HepG2 (cell line): ENCODE data around the gene DCAKD. TPM values are rescaled to one million over a fixed set of nuclear protein-coding genes. Genes with fewer than 3 reads are reported as not detected.

Source experiments
- ADNP ChIP-seq: sonication (generic); formaldehyde crosslinking; IDR thresholded peaks from 2 replicates; pipeline ENCODE4 v1.4.0; 2020; ENCODE audit warnings: missing genetic modification reagents
- ATAD3A ChIP-seq: sonication (generic); formaldehyde crosslinking; IDR thresholded peaks from 2 replicates; pipeline ENCODE4 v1.4.0; 2020; ENCODE audit warnings: missing genetic modification reagents
- HNRNPH1 ChIP-seq: fragments of 200-400 bp; formaldehyde crosslinking; optimal IDR thresholded peaks from 2 replicates; pipeline ENCODE3; 2017; ENCODE audit warnings: mild to moderate bottlenecking, low read depth, low read length
- IKZF1 ChIP-seq: fragments of 450-650 bp; IDR thresholded peaks from 2 replicates; pipeline ENCODE4 v1.7.1; 2016
- KDM3A ChIP-seq: IDR thresholded peaks from 2 replicates; pipeline ENCODE4 v1.6.1; 2018; ENCODE audit warnings: low read depth, missing compliant biosample characterization
- MBNL3 ChIP-seq: fragments of 250-450 bp; sonication (Bioruptor Pico); conservative IDR thresholded peaks from 2 replicates; pipeline ENCODE4 v1.8.0; 2022; ENCODE audit warnings: mild to moderate bottlenecking, inconsistent platforms
- MEF2D ChIP-seq: sonication (generic); formaldehyde crosslinking; IDR thresholded peaks from 2 replicates; pipeline ENCODE4 v1.5.1; 2020; ENCODE audit warnings: mild to moderate bottlenecking, missing genetic modification reagents
- MIER2 ChIP-seq: IDR thresholded peaks from 2 replicates; pipeline ENCODE4 v1.6.1; 2016; ENCODE audit warnings: missing biosample characterization, missing genetic modification reagents
- PHF20 ChIP-seq: sonication (generic); formaldehyde crosslinking; IDR thresholded peaks from 2 replicates; pipeline ENCODE4 v1.5.0; 2020; ENCODE audit warnings: mild to moderate bottlenecking, missing genetic modification reagents
- TBP ChIP-seq: sonication (generic); formaldehyde crosslinking; IDR thresholded peaks from 2 replicates; pipeline ENCODE4 v1.5.0; 2020; ENCODE audit warnings: missing genetic modification reagents
- YY1 ChIP-seq: IDR thresholded peaks from 2 replicates; pipeline ENCODE4 v1.6.1; 2011; ENCODE audit warnings: low read length, low read depth, moderate library complexity, mild to moderate bottlenecking; ENCODE audit not compliant: insufficient read depth, insufficient replicate concordance
- ZNF263 ChIP-seq: sonication (generic); formaldehyde crosslinking; IDR thresholded peaks from 2 replicates; pipeline ENCODE4 v1.4.0; 2020; ENCODE audit warnings: missing genetic modification reagents
- ZNF7 ChIP-seq: IDR thresholded peaks from 2 replicates; pipeline ENCODE4 v1.6.1; 2016; ENCODE audit warnings: missing biosample characterization, missing genetic modification reagents
- ZNF761 ChIP-seq: sonication (generic); formaldehyde crosslinking; conservative IDR thresholded peaks from 2 replicates; pipeline ENCODE4 v1.4.0; 2020; ENCODE audit warnings: mild to moderate bottlenecking, missing genetic modification reagents
- ZNF781 ChIP-seq: sonication (generic); formaldehyde crosslinking; IDR thresholded peaks from 2 replicates; pipeline ENCODE4 v1.5.1; 2020; ENCODE audit warnings: borderline replicate concordance, mild to moderate bottlenecking, missing genetic modification reagents; ENCODE audit errors: not compliant biosample characterization
- polyA plus RNA-seq, 8 experiments: library from polyadenylated mRNA; depleted of rRNA in 3 of 8; stranded (reverse) in 7 of 8; unstranded in 1 of 8; fragments of >200 nt; fragmentation: Illumina TruSeq in 4 of 8; extraction: Trizol in 4 of 8; gene quantifications; 2 replicates each; pipeline versions ENCODE4 v1.2.1 to v1.2.3, GENCODE V29; 2011 to 2016; ENCODE audit warnings: low read depth in 4 of 8, missing spikeins in 1 of 8, mixed read lengths in 1 of 8; ENCODE audit not compliant: insufficient read depth in 1 of 8
- total RNA-seq, 5 experiments: library from RNA; depleted of rRNA; stranded (reverse); fragments of >200 nt; fragmentation: Illumina TruSeq; extraction: Trizol; gene quantifications; 2 replicates each; pipeline ENCODE4 v1.2.3, GENCODE V29; 2016; ENCODE audit warnings: low read depth in 1 of 5
- TF ChIP-seq, protein P1 (sequence below): sonication (generic); formaldehyde crosslinking; conservative IDR thresholded peaks from 2 replicates; pipeline ENCODE4 v1.8.0; 2022; ENCODE audit warnings: mild to moderate bottlenecking, moderate library complexity, missing genetic modification reagents
- TF ChIP-seq, protein P2 (sequence below): sonication (generic); formaldehyde crosslinking; IDR thresholded peaks from 2 replicates; pipeline ENCODE4 v1.4.0; 2020; ENCODE audit warnings: mild to moderate bottlenecking, missing genetic modification reagents, borderline replicate concordance
- TF ChIP-seq, protein P3 (sequence below): sonication (generic); formaldehyde crosslinking; IDR thresholded peaks from 2 replicates; pipeline ENCODE4 v1.9.0; 2021; ENCODE audit warnings: missing genetic modification reagents, borderline replicate concordance
- TF ChIP-seq, protein P4 (sequence below): sonication (generic); formaldehyde crosslinking; IDR thresholded peaks from 2 replicates; pipeline ENCODE4 v1.5.1; 2020; ENCODE audit warnings: mild to moderate bottlenecking, missing genetic modification reagents, borderline replicate concordance

DCAKD gene
- total and polyA plus RNA-seq, 2 of the 13 experiments (the other 11 are each of a cell fraction or from before 2014, with no cell fraction given): 25.9 to 29.2 TPM

DNA sequence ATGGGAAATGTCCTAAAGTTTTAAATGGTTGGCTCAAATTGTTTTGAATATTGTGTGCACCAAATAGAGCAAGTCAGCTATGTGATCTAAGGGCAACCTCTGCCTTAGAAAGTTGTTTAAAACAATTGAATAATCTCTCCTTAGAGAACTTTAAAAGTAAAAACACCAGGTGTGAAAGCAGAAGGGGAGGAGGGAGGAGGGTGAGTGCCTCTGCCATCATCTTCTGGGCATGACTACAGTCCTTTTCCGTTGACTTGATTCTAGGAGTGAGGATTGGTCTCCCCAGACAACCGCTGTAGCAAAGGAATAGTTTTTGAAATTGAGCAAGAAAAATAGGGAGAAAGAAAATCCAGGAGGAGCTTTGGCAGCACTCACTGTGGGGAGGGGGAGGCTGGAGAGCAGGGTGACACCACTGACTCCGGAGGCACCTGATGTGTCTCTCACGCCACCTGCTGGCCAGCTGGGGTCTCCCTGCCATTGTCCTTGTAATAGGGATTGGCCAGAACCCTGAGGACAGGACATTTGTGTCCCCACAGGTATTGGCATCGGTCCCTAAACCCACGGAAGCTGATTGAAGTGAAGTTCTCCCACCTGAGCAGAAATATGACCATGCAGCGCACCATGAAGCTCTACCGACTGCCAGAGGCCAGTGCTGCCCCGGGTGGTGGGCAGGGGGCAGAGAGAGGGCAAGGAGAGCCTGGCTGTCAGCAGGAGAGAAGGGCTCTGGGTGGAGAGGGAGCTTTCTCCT, 47.6 kb upstream of the DCAKD start (continued):
- TF ChIP-seq PHF20: no peak
- TF ChIP-seq ZNF7 (CRISPR knock-in tag): no peak
- TF ChIP-seq, protein P1, sequence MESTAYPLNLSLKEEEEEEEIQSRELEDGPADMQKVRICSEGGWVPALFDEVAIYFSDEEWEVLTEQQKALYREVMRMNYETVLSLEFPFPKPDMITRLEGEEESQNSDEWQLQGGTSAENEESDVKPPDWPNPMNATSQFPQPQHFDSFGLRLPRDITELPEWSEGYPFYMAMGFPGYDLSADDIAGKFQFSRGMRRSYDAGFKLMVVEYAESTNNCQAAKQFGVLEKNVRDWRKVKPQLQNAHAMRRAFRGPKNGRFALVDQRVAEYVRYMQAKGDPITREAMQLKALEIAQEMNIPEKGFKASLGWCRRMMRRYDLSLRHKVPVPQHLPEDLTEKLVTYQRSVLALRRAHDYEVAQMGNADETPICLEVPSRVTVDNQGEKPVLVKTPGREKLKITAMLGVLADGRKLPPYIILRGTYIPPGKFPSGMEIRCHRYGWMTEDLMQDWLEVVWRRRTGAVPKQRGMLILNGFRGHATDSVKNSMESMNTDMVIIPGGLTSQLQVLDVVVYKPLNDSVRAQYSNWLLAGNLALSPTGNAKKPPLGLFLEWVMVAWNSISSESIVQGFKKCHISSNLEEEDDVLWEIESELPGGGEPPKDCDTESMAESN (CRISPR knock-in tag): no peak
- TF ChIP-seq ADNP: no peak
- no peak for TF ChIP-seq ZNF761 (CRISPR knock-in tag)
- TF ChIP-seq ZNF263: peak; percentile 97
- no peak for TF ChIP-seq ATAD3A (CRISPR knock-in tag)
- no peak for TF ChIP-seq MBNL3 (CRISPR knock-in tag)
- no peak for TF ChIP-seq MEF2D (CRISPR knock-in tag)
- no peak for TF ChIP-seq IKZF1
- TF ChIP-seq, protein P2, sequence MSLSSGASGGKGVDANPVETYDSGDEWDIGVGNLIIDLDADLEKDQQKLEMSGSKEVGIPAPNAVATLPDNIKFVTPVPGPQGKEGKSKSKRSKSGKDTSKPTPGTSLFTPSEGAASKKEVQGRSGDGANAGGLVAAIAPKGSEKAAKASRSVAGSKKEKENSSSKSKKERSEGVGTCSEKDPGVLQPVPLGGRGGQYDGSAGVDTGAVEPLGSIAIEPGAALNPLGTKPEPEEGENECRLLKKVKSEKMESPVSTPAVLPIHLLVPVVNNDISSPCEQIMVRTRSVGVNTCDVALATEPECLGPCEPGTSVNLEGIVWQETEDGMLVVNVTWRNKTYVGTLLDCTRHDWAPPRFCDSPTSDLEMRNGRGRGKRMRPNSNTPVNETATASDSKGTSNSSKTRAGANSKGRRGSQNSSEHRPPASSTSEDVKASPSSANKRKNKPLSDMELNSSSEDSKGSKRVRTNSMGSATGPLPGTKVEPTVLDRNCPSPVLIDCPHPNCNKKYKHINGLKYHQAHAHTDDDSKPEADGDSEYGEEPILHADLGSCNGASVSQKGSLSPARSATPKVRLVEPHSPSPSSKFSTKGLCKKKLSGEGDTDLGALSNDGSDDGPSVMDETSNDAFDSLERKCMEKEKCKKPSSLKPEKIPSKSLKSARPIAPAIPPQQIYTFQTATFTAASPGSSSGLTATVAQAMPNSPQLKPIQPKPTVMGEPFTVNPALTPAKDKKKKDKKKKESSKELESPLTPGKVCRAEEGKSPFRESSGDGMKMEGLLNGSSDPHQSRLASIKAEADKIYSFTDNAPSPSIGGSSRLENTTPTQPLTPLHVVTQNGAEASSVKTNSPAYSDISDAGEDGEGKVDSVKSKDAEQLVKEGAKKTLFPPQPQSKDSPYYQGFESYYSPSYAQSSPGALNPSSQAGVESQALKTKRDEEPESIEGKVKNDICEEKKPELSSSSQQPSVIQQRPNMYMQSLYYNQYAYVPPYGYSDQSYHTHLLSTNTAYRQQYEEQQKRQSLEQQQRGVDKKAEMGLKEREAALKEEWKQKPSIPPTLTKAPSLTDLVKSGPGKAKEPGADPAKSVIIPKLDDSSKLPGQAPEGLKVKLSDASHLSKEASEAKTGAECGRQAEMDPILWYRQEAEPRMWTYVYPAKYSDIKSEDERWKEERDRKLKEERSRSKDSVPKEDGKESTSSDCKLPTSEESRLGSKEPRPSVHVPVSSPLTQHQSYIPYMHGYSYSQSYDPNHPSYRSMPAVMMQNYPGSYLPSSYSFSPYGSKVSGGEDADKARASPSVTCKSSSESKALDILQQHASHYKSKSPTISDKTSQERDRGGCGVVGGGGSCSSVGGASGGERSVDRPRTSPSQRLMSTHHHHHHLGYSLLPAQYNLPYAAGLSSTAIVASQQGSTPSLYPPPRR: no peak
- no peak for TF ChIP-seq TBP (CRISPR knock-in tag)
- TF ChIP-seq HNRNPH1: no peak
- 0 out of 2 replicates have a peak, but pooled peaks have one; percentile 5 for TF ChIP-seq KDM3A (CRISPR knock-in tag)
- no peak for TF ChIP-seq ZNF781 (CRISPR knock-in tag)
- TF ChIP-seq MIER2 (CRISPR knock-in tag): no peak
- TF ChIP-seq, protein P3, sequence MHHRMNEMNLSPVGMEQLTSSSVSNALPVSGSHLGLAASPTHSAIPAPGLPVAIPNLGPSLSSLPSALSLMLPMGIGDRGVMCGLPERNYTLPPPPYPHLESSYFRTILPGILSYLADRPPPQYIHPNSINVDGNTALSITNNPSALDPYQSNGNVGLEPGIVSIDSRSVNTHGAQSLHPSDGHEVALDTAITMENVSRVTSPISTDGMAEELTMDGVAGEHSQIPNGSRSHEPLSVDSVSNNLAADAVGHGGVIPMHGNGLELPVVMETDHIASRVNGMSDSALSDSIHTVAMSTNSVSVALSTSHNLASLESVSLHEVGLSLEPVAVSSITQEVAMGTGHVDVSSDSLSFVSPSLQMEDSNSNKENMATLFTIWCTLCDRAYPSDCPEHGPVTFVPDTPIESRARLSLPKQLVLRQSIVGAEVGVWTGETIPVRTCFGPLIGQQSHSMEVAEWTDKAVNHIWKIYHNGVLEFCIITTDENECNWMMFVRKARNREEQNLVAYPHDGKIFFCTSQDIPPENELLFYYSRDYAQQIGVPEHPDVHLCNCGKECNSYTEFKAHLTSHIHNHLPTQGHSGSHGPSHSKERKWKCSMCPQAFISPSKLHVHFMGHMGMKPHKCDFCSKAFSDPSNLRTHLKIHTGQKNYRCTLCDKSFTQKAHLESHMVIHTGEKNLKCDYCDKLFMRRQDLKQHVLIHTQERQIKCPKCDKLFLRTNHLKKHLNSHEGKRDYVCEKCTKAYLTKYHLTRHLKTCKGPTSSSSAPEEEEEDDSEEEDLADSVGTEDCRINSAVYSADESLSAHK (CRISPR knock-in tag): no peak
- peak; percentile 43 for TF ChIP-seq YY1
- TF ChIP-seq, protein P4, sequence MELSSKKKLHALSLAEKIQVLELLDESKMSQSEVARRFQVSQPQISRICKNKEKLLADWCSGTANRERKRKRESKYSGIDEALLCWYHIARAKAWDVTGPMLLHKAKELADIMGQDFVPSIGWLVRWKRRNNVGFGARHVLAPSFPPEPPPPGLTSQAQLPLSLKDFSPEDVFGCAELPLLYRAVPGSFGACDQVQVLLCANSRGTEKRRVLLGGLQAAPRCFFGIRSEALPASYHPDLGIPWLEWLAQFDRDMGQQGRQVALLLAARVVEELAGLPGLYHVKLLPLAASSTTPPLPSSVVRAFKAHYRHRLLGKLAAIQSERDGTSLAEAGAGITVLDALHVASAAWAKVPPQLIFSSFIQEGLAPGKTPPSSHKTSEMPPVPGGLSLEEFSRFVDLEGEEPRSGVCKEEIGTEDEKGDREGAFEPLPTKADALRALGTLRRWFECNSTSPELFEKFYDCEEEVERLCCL: no peak
